ENCODE results near the gene ZNF710. TPM values are rescaled to one million over a fixed set of nuclear protein-coding genes. Genes with fewer than 3 reads are reported as not detected.

ZNF710 gene
- polyA plus RNA-seq, 1 of the 3 experiments (the other 2 are of a cell fraction): 2.7 TPM

DNA sequence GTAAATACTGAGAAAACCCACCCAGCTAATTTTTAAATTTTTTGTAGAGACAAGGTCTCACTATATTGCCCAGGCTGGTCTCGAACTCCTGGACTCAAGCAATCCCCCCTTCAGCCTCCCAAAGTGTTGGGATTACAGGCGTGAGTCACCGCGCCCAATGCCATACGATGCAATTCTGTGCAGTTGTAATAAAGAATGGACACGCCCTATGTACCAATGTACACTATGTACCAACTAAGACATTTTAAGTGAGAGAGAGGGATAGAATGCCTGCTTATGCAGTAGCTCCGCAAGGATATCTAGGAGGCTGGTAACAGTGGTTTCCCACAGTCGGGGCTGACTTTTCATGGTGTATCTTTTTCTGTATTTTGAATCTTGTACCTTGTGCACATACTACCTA, 14.6 kb downstream of the ZNF710 start:
- no peaks in the 10 kb centered on the region for H3K9me2 ChIP-seq
- H3K9me3 ChIP-seq: peaks cover 13% of the 10 kb centered on the region
- H3K4me3 ChIP-seq (ENCODE audit: low read depth in 2 of 2, low read length in 1 of 2): no peak overlapping the region
- no peak overlapping the region for H2AFZ ChIP-seq (ENCODE audit: low read depth)
- no peak overlapping the region for H3K4me2 ChIP-seq
- no peaks in the 10 kb centered on the region for H4K20me1 ChIP-seq (ENCODE audit: insufficient read depth)
- peaks cover 0 to 17% of the 10 kb centered on the region in 2 experiments for H3K36me3 ChIP-seq (replicated peaks in 1 of 2; ENCODE audit: control insufficient read depth in 1 of 2, insufficient read depth in 2 of 2, low read length in 1 of 2)
- no peak overlapping the region for H3K9ac ChIP-seq
- no peaks in the 10 kb centered on the region; a peak in 1 of 4 replicates for H3K4me1 ChIP-seq (ENCODE audit: control insufficient read depth in 1 of 2, insufficient read depth in 2 of 2, low read depth in 1 of 2, low read length in 1 of 2)
- H3K27me3 ChIP-seq (ENCODE audit: insufficient read depth): no peaks in the 10 kb centered on the region
- H3K27ac ChIP-seq (ENCODE audit: low read depth in 2 of 2, low read length in 1 of 2): no peak overlapping the region
- peaks cover 25% of the 10 kb centered on the region; the same call in 1 of the 2 replicates for H3K79me2 ChIP-seq (ENCODE audit: insufficient read depth)
- WGBS (ENCODE audit: low lambda C conversion rate): 94% methylated on average over 8 of the region's 8 CpGs
- CTCF ChIA-PET: no interaction called here
- DNase-seq: no peak
- H3F3A ChIP-seq (replicated peaks; ENCODE audit: insufficient read depth): no peaks in the 10 kb centered on the region
- no peak for TF ChIP-seq RXRA (IDR thresholded peaks at IDR 0.05; ENCODE audit: borderline replicate concordance, low read depth)
- no peak for TF ChIP-seq POLR2AphosphoS5 (IDR thresholded peaks at IDR 0.05; ENCODE audit: low read depth, low read length)
- TF ChIP-seq, protein P1, sequence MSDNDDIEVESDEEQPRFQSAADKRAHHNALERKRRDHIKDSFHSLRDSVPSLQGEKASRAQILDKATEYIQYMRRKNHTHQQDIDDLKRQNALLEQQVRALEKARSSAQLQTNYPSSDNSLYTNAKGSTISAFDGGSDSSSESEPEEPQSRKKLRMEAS (IDR thresholded peaks at IDR 0.05; ENCODE audit: low read depth): no peak
- TF ChIP-seq FOXM1 (IDR thresholded peaks at IDR 0.05; ENCODE audit: low read depth): no peak
- TF ChIP-seq, protein P2, sequence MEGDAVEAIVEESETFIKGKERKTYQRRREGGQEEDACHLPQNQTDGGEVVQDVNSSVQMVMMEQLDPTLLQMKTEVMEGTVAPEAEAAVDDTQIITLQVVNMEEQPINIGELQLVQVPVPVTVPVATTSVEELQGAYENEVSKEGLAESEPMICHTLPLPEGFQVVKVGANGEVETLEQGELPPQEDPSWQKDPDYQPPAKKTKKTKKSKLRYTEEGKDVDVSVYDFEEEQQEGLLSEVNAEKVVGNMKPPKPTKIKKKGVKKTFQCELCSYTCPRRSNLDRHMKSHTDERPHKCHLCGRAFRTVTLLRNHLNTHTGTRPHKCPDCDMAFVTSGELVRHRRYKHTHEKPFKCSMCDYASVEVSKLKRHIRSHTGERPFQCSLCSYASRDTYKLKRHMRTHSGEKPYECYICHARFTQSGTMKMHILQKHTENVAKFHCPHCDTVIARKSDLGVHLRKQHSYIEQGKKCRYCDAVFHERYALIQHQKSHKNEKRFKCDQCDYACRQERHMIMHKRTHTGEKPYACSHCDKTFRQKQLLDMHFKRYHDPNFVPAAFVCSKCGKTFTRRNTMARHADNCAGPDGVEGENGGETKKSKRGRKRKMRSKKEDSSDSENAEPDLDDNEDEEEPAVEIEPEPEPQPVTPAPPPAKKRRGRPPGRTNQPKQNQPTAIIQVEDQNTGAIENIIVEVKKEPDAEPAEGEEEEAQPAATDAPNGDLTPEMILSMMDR (IDR thresholded peaks at IDR 0.05): no peak
- TF ChIP-seq YY1 (IDR thresholded peaks at IDR 0.05; ENCODE audit: low read depth): no peak
- TF ChIP-seq CHD2 (IDR thresholded peaks at IDR 0.05; ENCODE audit: low read length, partially characterized antibody): no peak
- TF ChIP-seq, protein P3, sequence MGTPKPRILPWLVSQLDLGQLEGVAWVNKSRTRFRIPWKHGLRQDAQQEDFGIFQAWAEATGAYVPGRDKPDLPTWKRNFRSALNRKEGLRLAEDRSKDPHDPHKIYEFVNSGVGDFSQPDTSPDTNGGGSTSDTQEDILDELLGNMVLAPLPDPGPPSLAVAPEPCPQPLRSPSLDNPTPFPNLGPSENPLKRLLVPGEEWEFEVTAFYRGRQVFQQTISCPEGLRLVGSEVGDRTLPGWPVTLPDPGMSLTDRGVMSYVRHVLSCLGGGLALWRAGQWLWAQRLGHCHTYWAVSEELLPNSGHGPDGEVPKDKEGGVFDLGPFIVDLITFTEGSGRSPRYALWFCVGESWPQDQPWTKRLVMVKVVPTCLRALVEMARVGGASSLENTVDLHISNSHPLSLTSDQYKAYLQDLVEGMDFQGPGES (IDR thresholded peaks at IDR 0.05; ENCODE audit: low read depth, low read length): no peak
- TF ChIP-seq EZH2phosphoT487 (IDR thresholded peaks at IDR 0.05; ENCODE audit: borderline replicate concordance, low read depth): no peak
- no peak for TF ChIP-seq RAD21 (IDR thresholded peaks at IDR 0.05; ENCODE audit: low read length)
- TF ChIP-seq TEAD4 (IDR thresholded peaks at IDR 0.05; ENCODE audit: borderline replicate concordance, insufficient read depth): no peak
- no peak for TF ChIP-seq RFX5 (IDR thresholded peaks at IDR 0.05; ENCODE audit: low read length)
- no peak for TF ChIP-seq GATA2 (CRISPR knock-in tag; IDR thresholded peaks at IDR 0.05)
- TF ChIP-seq RCOR1 (IDR thresholded peaks at IDR 0.05; ENCODE audit: low read length): no peak
- TF ChIP-seq TAF1 (IDR thresholded peaks at IDR 0.05; ENCODE audit: borderline replicate concordance, low read depth, low read length): no peak
- POLR2A ChIA-PET: no interaction called here

DNA sequence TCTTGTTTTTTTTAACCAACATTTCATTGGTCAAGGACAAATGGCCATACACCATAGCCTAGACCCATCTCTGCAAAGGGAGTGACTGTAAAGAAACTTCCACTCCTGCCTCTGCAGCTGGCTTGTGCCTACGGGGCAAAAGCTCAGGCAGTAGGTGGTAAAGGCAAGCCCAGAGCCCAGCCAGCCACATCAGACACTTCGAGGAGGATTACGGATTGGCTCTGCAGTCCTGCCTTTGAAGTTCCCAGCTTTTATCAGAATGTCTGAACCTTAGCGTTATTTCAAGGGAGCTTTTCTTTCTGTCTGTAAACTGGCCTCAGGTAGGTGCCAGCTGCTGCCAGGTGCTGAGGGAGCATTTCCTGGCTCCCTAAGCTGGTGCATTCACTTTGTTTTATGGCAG, 15.6 kb downstream of the ZNF710 start:
- no peak overlapping the region for H2AFZ ChIP-seq (ENCODE audit: low read depth)
- no peaks in the 10 kb centered on the region for H4K20me1 ChIP-seq (ENCODE audit: insufficient read depth)
- TF ChIP-seq RXRA (IDR thresholded peaks at IDR 0.05; ENCODE audit: borderline replicate concordance, low read depth) (no peak), POLR2AphosphoS5 (IDR thresholded peaks at IDR 0.05; ENCODE audit: low read depth, low read length) (no peak), SMC3 (IDR thresholded peaks at IDR 0.05; ENCODE audit: low read depth, low read length) (no peak), FOSL2 (IDR thresholded peaks at IDR 0.05; ENCODE audit: borderline replicate concordance, low read depth) (no peak)
- no peak overlapping the region for H3K4me3 ChIP-seq (ENCODE audit: low read depth in 2 of 2, low read length in 1 of 2)
- no peak overlapping the region for H3K27ac ChIP-seq (ENCODE audit: low read depth in 2 of 2, low read length in 1 of 2)
- H3K9me2 ChIP-seq: no peaks in the 10 kb centered on the region
- H3K9ac ChIP-seq: no peak overlapping the region
- no peak for DNase-seq
- CTCF ChIA-PET: interaction anchor here (1.3 kb wide), 1 partner anchor 142 kb away, joined by 3 read pairs; no protein-coding TSS in a partner anchor
- 78% methylated on average over 4 of the region's 4 CpGs for WGBS (ENCODE audit: low lambda C conversion rate)
- H3K79me2 ChIP-seq (ENCODE audit: insufficient read depth): peaks cover 20% of the 10 kb centered on the region; the same call in 1 of the 2 replicates
- peaks cover 9% of the 10 kb centered on the region for H3K9me3 ChIP-seq
- no peaks in the 10 kb centered on the region for H3F3A ChIP-seq (replicated peaks; ENCODE audit: insufficient read depth)
- no peaks in the 10 kb centered on the region; a peak in 1 of 4 replicates for H3K4me1 ChIP-seq (ENCODE audit: control insufficient read depth in 1 of 2, insufficient read depth in 2 of 2, low read depth in 1 of 2, low read length in 1 of 2)
- H3K27me3 ChIP-seq (ENCODE audit: insufficient read depth): no peaks in the 10 kb centered on the region
- H3K4me2 ChIP-seq: no peak overlapping the region
- H3K36me3 ChIP-seq (replicated peaks in 1 of 2; ENCODE audit: control insufficient read depth in 1 of 2, insufficient read depth in 2 of 2, low read length in 1 of 2): peaks cover 0 to 10% of the 10 kb centered on the region in 2 experiments
- POLR2A ChIA-PET: no interaction called here
